Measurements from ENCODE around the gene AMBRA1.

The AMBRA1 gene

GRCh38 chr11:46347637-46348311 lies 246.0 kb downstream of the AMBRA1 start:
- no peak for DNase-seq (ENCODE audit: low read depth)

DNA sequence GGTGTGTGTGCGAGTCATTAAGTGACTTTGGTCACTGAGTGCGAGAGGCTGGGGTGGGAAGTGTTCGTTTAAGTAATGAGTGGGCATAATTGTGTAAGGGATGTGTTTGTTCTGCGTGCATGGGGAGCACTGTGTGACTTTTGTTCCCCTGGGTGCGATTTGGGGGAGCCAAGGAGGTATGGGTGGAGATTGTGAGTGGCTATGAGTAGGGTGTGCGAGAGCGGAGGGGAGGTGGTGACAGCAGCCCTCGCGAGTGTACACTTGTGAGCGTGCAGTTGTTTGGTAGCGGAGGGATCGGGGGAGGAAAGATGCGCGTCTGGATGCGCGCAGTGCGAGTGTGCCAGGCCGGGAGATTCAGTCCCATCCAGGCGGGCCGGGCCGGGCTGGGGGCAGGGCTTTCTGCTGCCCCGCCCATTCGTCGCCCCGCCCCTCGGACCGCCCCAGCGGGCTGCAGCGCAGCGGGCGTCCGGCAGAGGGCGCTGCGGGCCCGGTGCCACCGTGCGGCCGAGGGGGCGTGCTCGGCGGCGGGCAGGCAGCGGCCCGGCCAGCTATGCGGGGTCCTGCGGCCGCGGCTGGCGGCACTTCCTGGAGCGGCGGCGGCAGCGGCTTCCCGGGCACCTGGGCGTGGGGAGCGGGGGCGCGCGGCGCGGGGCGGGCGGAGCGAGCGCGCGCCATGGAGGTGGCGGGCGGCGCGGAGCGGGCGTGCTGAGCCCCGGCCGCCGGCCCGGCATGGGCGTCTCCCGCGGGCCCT lies 246.8 kb downstream of the AMBRA1 start, which contains the start of gene DGKZ:
Gene DGKZ (plus strand): TSS at position 578 of the 751 bp plus-strand sequence. CDS start 197 bp downstream, outside the sequence.
- peak; percentile 84 for DNase-seq (ENCODE audit: low read depth)
